HG03521 (cell line): Measurements from ENCODE around the gene GAB2.
"Not testable (repeated sequence)": the region's sequence is repeated elsewhere in the genome, so short reads cannot be mapped to it uniquely, and the experiment has no call there.

Experiments
- ATAC-seq: cut with Tn5 transposase; IDR thresholded peaks from one replicate; pipeline ENCODE4 v1.9.1; 2021; ENCODE audit warnings: mild to moderate bottlenecking, moderate library complexity; ENCODE audit not compliant: unreplicated experiment

The GAB2 gene

DNA sequence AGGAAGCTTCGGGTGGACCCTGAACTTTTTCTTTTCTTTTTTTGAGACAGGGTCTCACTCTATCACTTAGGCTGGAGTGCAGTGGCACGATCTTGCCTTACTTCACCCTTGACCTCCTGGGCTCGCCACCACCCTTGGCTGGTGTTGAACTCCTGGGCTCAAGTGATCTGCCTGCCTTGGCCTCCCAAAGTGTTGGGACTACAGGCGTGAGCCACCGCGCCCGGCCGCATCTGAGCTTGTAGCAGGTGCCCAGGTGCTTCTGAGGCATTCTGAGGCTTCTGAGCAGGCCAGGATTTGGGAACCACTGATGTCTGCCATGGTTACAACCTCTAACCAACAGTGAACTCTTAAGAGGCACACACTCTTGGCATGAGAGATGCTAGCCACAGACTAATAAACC, 223.8 kb downstream of the GAB2 start:
- no peak for ATAC-seq

DNA sequence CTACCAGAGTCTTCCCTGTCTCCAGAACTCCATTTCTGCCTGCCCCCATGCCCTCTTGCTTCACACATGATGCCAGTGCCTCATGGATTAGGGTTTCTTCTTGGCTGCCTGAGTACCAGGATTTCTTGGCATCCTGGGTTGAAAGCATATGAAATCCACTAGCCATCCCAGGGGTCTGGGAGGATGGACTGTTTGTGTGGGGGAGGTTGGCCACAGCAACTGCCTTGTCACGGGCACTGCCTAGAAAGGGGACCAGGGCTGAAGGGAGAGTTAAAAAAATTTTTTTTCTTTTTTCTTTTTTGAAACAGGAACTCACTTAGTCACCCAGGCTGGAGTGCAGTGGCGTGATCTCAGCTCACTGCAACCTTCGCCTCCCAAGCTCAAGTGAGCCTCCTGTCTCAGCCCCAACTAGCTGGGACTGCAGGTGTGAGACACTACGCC, 224.7 kb downstream of the GAB2 start:
- ATAC-seq, result no peak

GRCh38 chr11:78192223-78192719, 225.3 kb downstream of the GAB2 start:
- no peak for ATAC-seq

DNA sequence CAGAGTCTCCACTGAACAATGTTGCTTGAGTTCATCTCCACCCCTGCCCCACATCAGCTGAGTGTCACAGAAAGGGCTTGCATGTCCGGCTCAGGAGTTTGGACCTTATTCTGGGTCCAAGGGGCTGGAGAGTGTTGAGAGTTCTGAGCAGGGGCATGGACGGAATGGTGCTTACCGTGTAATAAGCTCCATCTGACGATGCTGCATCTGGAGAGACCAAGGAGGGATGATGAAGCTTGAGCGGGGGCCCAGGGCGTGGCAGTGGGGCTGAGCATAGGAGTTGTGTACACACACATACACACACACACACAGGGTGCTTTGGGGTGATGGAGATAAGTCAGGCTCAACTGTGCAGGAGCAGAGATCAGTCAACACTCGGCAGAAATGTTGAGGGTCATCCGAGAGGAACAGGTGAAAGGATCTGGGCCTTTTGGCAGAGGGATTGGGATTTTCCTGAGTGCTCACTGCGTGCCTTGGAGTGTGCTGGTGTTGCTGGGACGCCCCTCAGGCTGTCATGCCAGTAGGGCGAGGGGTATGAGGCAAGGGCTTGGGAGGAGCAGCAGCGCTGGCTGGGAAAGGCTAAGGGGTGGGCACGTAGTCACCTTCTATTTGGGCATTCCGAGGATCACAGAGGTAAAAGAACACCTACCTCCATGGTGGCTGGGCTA, 226.6 kb downstream of the GAB2 start:
- ATAC-seq, result no peak

DNA sequence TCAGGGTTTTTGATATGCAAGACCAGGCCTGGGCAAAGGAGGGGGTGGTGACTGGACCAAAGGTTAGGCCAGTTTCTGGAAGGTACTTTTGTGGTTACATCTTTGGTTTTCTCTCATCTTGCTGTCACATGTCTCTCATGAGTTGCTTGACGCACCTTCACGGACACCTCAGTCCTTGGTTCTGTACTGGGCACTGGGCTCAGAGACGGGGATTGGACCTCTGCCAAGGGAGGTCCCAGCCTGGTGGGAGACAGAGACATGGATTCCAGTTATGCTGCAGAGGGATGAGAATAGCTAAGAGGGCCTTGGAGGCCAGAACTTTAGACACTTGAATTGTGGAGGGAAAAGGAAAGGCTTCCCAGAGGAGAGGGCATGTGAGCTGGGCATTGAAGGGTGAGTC, 227.2 kb downstream of the GAB2 start:
- ATAC-seq, result no peak

DNA sequence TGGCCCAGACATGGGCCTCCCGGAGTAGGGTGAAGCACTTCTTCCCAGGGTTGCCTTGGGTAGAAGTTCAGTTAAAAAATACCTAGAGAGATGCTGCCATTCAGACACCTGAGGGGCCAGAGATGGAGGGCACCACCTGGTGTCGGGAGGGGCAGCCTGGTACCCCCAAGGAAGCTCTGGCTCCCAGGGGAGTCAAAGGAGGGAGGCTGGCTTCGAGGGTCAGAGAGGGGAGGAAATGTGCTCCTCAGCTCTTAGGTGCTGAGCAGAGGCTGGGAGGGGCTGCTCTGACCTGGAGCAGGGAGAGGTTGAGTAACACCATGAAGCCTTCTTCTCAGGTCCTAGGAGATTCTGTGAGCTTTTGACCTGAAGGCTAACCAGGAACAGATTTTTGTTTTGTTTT, 227.8 kb downstream of the GAB2 start:
- ATAC-seq, result no peak

- no peak for ATAC-seq
Measured at GRCh38 chr11:78189174-78189724, 228.4 kb downstream of the GAB2 start.

DNA sequence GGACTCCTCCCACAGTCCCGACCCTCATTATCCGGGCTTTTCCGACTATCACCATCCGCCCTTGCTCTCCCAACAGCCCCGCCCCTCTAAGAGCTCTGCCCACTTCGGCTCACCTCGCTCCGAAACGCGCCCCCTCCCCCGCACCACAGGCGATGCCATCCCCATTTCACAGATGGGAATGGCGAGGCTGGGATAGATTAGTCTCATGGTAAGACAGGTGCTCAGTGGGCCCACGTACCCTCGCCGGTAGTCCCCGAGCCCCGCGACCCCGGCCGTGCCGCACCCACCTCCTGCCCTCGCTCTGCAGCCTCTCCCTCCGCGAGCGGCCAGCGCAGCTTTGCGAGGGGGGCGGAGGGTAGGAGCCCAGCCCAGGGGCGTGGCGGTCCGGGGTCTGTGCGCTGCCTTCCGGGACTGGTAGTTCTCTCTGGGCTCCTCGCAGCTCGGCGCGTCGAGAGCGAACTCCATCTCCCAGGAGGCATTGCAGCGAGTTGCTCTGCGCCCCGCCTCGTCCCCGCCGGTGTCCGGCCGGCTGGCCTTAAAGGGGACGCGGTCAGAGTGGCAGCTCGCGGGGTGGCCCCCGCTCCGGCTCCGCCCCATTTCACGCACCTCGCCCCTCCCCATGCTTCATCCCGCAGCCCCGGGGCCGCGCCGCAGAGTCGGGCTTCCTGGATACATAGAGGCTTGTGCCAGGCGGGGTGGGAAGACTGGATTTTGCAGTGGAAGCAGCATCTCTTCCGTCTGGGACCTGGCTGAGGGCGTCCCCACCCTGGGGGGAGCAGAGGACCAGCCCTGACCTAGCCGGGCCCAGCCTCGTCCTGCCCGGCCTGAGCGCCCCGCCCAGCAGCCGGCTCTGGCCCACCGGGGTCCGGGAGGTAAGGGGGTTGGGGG, 229.1 kb downstream of the GAB2 start, which contains the start of the genes KCTD21 and USP35:
TSS of gene KCTD21 (minus strand) at position 341 of the 888 bp plus-strand sequence. CDS start 14,072 bp downstream, outside the sequence.
TSS of gene USP35 (plus strand) at position 634 of the 888 bp plus-strand sequence. CDS start 7,327 bp downstream, outside the sequence.
- peak; percentile 97 for ATAC-seq

DNA sequence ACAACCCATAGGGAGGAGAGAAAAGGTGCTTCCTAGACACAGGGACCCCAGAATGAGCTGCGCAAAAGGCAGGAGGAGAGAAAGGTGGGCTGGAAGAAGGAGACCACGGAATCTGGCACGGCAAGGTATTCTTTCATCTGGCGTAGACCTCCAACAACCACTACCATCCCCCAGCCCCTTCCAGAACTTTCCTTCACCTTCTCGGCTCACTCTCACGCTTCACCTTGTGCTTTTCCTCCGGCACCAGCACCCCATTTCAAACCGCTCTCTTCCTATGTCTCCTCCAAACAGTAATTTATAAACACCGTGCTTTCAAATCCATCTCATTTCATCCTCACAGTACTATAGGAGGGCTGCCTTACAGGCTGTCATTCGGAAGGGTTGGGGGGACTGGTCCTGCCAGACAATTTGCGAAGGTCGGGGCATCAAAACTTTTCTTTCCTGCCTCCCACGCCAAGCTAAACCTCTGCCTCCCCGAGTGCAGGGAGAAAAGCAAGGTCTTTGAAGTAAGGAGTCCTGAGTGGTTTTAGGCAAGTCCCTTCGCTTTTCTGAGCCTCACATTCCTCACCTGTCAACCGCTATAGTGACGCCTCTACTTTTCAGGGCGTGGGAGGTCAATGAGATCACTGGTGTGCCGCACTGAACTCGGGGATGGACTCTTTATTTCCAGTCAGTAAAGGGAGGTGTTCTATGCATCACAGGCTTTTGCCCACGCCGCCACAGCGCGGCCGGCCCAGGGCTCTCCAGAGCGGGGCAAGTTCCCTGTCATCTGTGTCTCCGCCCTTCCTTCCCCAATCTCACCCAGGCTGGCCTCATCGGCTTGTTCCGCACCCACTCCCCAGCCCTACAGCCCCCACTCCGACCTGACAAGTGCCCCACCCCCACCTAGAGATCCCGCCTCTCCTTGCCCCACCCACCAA, 230.0 kb downstream of the GAB2 start:
- peak; percentile 14 for ATAC-seq

- ATAC-seq, result no peak
Measured at GRCh38 chr11:78181185-78181584, 236.4 kb downstream of the GAB2 start.

- no peak for ATAC-seq
Measured at GRCh38 chr11:78180751-78181150, 236.9 kb downstream of the GAB2 start.

DNA sequence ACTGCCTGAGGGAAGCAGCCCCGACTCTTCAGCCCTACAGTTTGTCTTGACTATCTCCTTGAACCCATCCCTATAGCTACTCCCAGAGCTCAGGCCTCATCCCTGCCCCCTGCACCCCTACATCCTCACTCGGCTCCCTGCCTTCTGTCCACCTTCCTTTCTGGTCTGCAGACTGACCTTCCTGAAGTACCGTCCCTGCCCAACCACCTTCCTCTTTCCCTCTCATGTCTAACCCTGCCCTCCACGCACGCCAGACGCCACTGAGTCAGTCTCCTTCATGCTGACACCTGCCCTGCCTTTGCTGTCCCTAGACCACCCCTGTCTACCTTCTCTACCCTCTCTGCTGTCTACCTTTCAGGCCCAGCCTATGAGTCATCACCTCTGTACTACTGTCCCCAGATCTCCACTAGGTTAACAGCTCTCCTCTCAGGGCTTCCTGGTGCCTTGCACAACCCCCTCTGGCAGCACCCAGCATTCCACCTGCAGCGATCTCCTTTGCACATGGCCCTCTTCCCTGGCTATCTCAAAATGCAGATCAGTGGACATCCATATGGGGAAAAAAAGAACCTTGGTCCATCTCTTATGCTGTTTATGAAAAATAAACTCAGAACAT, 238.1 kb downstream of the GAB2 start:
- ATAC-seq, result no peak

DNA sequence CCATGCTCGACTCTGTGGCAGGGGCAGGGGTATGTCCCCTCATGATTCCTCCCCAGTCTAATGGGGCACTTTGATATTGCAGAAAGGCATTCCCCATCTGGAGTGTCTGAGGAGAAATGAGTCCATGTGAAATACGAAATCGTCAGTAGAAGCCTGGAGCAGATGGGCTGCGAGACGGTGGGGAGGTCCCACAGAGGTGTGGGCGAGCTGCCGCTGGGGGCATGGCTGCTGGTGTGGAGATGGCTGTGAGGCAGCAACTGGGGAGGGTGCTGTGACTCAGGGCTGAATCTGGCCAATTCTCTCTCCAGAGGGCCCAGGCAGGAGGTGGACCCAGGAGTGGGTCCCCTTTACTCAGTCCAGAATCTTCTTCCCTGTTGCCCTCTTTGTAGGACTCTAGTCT, 240.4 kb downstream of the GAB2 start:
- no peak for ATAC-seq

- no peak for ATAC-seq
Measured at GRCh38 chr11:78176605-78177141, 240.9 kb downstream of the GAB2 start.

DNA sequence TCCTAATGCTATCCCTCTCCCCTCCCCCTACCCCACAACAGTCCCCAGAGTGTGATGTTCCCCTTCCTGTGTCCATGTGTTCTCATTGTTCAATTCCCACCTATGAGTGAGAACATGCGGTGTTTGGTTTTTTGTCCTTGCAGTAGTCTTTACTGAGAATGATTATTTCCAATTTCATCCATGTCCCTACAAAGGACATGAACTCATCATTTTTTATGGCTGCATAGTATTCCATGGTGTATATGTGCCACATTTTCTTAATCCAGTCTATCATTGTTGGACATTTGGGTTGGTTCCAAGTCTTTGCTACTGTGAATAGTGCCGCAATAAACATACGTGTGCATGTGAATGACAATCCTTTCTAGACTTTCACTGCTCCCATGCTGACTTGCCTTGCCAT, 241.8 kb downstream of the GAB2 start:
- not testable (repeated sequence) for ATAC-seq

- ATAC-seq, result no peak
Measured at GRCh38 chr11:78171951-78172350, 245.7 kb downstream of the GAB2 start.

GRCh38 chr11:78170874-78171549, 246.6 kb downstream of the GAB2 start:
- ATAC-seq, result no peak

DNA sequence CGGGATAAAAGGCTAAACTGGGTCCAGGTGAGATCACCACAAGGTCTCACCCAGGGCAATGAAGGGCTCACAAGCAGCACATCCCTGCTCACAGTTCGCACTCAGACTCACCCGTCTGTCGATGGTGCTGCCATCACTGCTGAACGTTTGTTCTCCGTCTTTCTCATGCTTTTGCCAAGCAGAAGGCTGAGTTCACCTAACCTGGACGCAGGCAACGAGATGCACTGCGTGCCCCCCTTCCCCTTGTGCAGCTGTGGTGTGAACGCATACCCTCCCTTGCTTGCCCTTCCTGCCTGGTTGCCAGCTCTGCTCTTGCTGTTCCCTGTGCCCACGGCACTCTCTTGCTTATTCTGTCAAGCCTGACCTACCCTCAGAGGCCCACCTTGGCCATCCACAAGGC, 247.2 kb downstream of the GAB2 start:
- no peak for ATAC-seq
